SU-DHL-6 (cell line): Measurements from ENCODE around the gene KBTBD13.

Source experiments
- H2AFZ ChIP-seq: fragments of 200-600 bp; sonication (generic); 2 replicates; pipeline ENCODE4 v1.6.1; 2014; ENCODE audit warnings: low read depth, mild to moderate bottlenecking, moderate library complexity, mixed read lengths, antibody characterized with exemption, low read length; ENCODE audit not compliant: severe bottlenecking
- H3F3A ChIP-seq: fragments of 200-600 bp; shearing (Covaris generic); 2 replicates; pipeline ENCODE4 v1.6.0; 2016; ENCODE audit warnings: antibody characterized with exemption, mild to moderate bottlenecking; ENCODE audit not compliant: insufficient read depth
- H3K27ac ChIP-seq: fragments of 200-600 bp; sonication (generic); 2 replicates; pipeline ENCODE4 v1.5.1; 2016; ENCODE audit warnings: low read depth, mild to moderate bottlenecking, low read length, moderate library complexity, mixed read lengths
- H3K27me3 ChIP-seq: fragments of 200-600 bp; sonication (generic), shearing (Covaris generic); 2 replicates; pipeline ENCODE4 v1.6.0; 2014; ENCODE audit warnings: mild to moderate bottlenecking, low read length
- H3K36me3 ChIP-seq: fragments of 200-600 bp; sonication (generic); 2 replicates; pipeline ENCODE4 v1.6.1; 2014; ENCODE audit warnings: mild to moderate bottlenecking, low read length, mixed read lengths
- H3K4me2 ChIP-seq: fragments of 300-600, 200-600 bp; shearing (Covaris generic), sonication (generic); 2 replicates; pipeline ENCODE4 v1.6.0; 2014; ENCODE audit warnings: low read length, low read depth, mild to moderate bottlenecking; ENCODE audit not compliant: poor library complexity, severe bottlenecking
- H3K4me3 ChIP-seq: fragments of 200-600 bp; sonication (generic); 2 replicates; pipeline ENCODE4 v1.5.1; 2014; ENCODE audit warnings: antibody characterized with exemption, low read length, mild to moderate bottlenecking, mixed read lengths; ENCODE audit not compliant: insufficient read depth, poor library complexity, severe bottlenecking
- H3K79me2 ChIP-seq: fragments of 200-600 bp; sonication (generic); 2 replicates; pipeline ENCODE4 v1.6.1; 2014; ENCODE audit warnings: mild to moderate bottlenecking, low read length, moderate library complexity; ENCODE audit not compliant: insufficient read depth
- H3K9ac ChIP-seq: fragments of 200-600 bp; sonication (generic); 2 replicates; pipeline ENCODE4 v1.7.0; 2014; ENCODE audit warnings: mild to moderate bottlenecking, low read length
- H3K9me2 ChIP-seq: fragments of 200-600 bp; sonication (generic); replicated peaks from 2 replicates; pipeline ENCODE4 v1.6.1; 2014; ENCODE audit warnings: low read length; ENCODE audit not compliant: insufficient read depth
- H3K9me3 ChIP-seq: fragments of 200-600 bp; sonication (generic); 2 replicates; pipeline ENCODE4 v1.6.1; 2014; ENCODE audit warnings: low read length, mixed read lengths; ENCODE audit not compliant: insufficient read depth
- H4K20me1 ChIP-seq: fragments of 200-600 bp; sonication (generic); 2 replicates; pipeline ENCODE4 v1.6.1; 2014; ENCODE audit warnings: low read depth, mild to moderate bottlenecking, antibody characterized with exemption, low read length, moderate library complexity, mixed read lengths
- EZH2phosphoT487 ChIP-seq: fragments of 200-600 bp; sonication (generic), shearing (Covaris generic); conservative IDR thresholded peaks from 2 replicates; pipeline ENCODE4 v1.6.1; 2018; ENCODE audit warnings: mild to moderate bottlenecking, antibody characterized with exemption, low read length, moderate library complexity, mixed read lengths
- TF ChIP-seq, protein P1 (sequence below): fragments of 200-600 bp; sonication (generic); IDR thresholded peaks from one replicate; pipeline ENCODE4 v1.5.1; 2017; ENCODE audit warnings: antibody characterized with exemption, mild to moderate bottlenecking, low read length, moderate library complexity; ENCODE audit not compliant: insufficient read depth, poor library complexity, severe bottlenecking

KBTBD13 gene

DNA sequence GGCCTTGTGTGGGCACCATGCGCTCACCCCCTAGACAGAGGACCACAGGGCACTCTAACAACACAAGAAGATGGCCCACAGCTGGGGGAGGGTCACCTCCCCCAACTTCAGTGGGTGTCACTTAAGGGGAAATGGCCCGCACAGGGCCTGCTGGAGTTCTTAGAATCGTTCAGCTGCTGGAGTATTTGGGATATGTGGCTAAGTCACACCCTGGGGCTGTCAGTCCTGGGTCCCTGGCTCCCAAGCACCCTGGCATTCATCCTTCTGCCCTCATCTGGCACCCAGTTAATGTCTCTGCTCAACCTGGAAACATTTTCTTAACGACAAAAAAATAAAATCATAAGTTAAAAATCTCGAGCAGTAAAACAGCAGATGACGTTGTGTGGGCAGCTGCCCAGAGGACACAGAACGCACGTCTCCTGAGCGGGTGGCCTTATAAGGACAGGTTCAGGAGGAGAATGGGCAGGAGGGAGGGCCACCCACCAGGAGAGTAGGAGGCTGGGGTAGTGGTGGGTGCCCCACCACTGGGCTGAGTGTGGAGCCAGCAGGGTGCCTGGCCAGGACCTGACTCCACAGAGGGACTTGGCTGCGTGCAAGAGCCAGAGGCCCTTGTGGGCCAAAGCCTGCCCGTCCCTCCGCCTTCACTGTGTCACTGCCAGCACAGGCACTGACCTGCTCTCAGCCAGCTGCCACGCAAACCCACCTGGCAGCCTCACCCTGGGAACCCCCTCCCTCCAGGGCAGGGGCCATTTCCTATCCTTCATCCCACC lies 11.5 kb downstream of the KBTBD13 start:
- Histone ChIP-seq H3K4me2 (no peak overlapping the region), H2AFZ (no peak overlapping the region), H3K79me2 (no peaks in the 10 kb centered on the region), H4K20me1 (no peaks in the 10 kb centered on the region), H3K36me3 (no peaks in the 10 kb centered on the region), H3K9me2 (no peaks in the 10 kb centered on the region), H3K9ac (no peak overlapping the region), H3K4me3 (no peak overlapping the region), H3K27ac (no peak overlapping the region), H3F3A (no peaks in the 10 kb centered on the region), H3K27me3 (no peaks in the 10 kb centered on the region), H3K9me3 (no peaks in the 10 kb centered on the region)
- TF ChIP-seq, protein P1, sequence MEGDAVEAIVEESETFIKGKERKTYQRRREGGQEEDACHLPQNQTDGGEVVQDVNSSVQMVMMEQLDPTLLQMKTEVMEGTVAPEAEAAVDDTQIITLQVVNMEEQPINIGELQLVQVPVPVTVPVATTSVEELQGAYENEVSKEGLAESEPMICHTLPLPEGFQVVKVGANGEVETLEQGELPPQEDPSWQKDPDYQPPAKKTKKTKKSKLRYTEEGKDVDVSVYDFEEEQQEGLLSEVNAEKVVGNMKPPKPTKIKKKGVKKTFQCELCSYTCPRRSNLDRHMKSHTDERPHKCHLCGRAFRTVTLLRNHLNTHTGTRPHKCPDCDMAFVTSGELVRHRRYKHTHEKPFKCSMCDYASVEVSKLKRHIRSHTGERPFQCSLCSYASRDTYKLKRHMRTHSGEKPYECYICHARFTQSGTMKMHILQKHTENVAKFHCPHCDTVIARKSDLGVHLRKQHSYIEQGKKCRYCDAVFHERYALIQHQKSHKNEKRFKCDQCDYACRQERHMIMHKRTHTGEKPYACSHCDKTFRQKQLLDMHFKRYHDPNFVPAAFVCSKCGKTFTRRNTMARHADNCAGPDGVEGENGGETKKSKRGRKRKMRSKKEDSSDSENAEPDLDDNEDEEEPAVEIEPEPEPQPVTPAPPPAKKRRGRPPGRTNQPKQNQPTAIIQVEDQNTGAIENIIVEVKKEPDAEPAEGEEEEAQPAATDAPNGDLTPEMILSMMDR: no peak
- TF ChIP-seq EZH2phosphoT487: no peak

DNA sequence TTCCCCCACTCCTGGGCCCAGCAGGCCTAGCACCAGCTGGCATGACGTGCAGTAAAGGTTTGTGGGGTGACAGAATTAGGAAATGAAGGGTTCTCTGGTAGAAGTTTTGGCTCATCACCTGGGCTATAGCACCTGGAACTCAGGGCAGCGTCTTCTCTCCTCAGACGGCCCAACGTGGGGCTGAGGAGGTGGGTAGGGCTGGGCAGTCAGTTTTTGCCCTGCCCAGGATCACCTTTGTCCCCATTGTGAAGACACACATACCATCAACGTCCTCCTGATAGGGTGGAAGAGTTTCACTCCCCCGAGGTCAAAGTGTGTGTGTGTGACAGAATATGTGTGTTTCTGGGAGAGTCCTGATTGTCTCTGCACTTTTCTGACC lies 12.1 kb downstream of the KBTBD13 start:
- H3K4me2 ChIP-seq: no peak overlapping the region
- H3K27ac ChIP-seq: no peak overlapping the region
- H4K20me1 ChIP-seq: no peaks in the 10 kb centered on the region
- H3K9me2 ChIP-seq: no peaks in the 10 kb centered on the region
- TF ChIP-seq, protein P1: no peak
- TF ChIP-seq EZH2phosphoT487: no peak
- no peaks in the 10 kb centered on the region for H3F3A ChIP-seq
- H3K27me3 ChIP-seq: no peaks in the 10 kb centered on the region
- no peak overlapping the region for H3K9ac ChIP-seq
- H3K4me3 ChIP-seq: no peak overlapping the region
- H2AFZ ChIP-seq: no peak overlapping the region
- H3K9me3 ChIP-seq: no peaks in the 10 kb centered on the region
- H3K79me2 ChIP-seq: no peaks in the 10 kb centered on the region
- H3K36me3 ChIP-seq: no peaks in the 10 kb centered on the region

DNA sequence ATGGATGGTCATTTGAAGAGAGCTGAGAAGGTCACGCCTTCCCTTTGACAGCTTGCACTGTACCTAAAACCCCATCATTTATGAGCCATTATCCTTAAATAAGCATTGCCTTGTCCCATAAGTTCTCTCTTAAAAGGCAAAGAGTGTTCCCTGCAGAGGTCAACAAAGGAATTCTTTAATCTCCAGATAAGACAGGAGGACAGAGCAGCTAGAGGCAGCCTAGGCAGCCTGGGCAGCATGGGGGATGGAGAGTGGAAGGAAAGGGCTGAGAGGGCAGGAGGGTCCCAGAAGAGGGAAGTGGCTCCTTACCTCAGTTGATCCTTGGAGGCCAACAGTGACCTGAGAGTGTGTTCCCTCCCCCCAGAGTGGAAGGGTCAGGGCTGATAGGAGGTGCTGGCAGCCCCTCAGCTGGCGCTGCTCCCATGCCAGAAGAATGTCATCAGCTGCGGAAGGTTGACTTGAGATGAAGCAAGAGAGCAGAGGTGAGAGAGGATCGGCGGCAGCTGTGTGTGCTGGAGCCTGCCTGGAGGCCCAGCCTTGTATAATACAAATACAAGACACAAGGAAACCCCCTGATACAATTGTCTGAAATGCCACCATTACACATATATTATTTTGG lies 12.8 kb downstream of the KBTBD13 start:
- H3K27ac ChIP-seq: no peak overlapping the region
- no peaks in the 10 kb centered on the region for H3K9me3 ChIP-seq
- H2AFZ ChIP-seq: no peak overlapping the region
- no peak overlapping the region for H3K4me2 ChIP-seq
- no peaks in the 10 kb centered on the region for H3F3A ChIP-seq
- TF ChIP-seq, protein P1: no peak
- no peak for TF ChIP-seq EZH2phosphoT487
- no peaks in the 10 kb centered on the region for H3K9me2 ChIP-seq
- H3K27me3 ChIP-seq: no peaks in the 10 kb centered on the region
- H3K36me3 ChIP-seq: no peaks in the 10 kb centered on the region
- H4K20me1 ChIP-seq: no peaks in the 10 kb centered on the region
- no peaks in the 10 kb centered on the region for H3K79me2 ChIP-seq
- H3K9ac ChIP-seq: no peak overlapping the region
- H3K4me3 ChIP-seq: no peak overlapping the region
